ENCODE results near the gene FOXP4. TPM values are rescaled to one million over a fixed set of nuclear protein-coding genes. Genes with fewer than 3 reads are reported as not detected.

Gene FOXP4
- total and polyA plus RNA-seq, 2 of the 13 experiments (the other 11 are each of a cell fraction or from before 2014, with no cell fraction given): 11.0 to 12.4 TPM

DNA sequence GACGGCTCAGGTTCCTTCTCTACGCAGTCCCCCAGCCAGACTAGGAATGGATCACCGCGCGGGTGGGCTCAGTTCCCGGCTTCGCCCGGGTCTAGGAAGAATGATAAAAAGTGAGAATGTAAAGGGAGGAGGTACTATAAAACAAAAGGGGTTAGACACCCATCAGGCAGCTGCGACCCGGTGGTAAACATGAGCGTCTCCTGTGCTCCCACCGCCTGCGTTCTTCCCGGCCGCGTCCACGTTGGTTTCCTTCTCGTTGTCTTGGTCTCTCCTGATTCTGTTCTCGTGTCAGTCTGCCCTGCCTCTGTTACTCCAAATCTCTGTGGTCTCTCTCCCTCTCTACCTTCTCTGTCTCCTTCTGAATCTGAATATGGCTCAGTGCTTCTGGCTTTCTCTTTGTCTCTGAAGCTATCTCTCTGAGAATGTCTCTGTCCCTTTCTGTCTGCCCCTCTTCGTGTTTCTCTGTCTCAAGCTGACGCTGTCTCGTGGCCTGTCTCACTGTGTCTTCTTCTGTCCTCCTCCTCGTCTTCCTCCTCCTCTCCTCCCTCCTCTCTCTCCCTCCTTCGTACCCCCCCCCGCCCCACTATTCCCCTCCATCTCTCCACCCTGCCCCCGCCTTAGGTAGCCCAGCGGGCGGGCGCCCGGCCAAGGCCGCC lies 41.6 kb upstream of the FOXP4 start:
- FAIRE-seq (no peak), ATAC-seq (no peak; the same call in 2 of the 3 replicates), DNase-seq (ENCODE audit: low spot score) (no peak)
- in situ Hi-C loops (cut with HindIII; ENCODE audit: extremely low pct_ligation_motif_present, low pct_unique_long_range_greater_than_20kb): no loop called here
- Histone ChIP-seq H2AFZ (ENCODE audit: low read length) (no peak overlapping the region), H3K36me3 (replicated peaks in 1 of 2; ENCODE audit: control insufficient read depth in 1 of 2, insufficient read depth in 2 of 2, low read length in 2 of 2) (no peaks in the 10 kb centered on the region), H3K79me2 (ENCODE audit: insufficient read depth, low read length) (no peaks in the 10 kb centered on the region), H3K9ac (ENCODE audit: insufficient read depth, low read depth, low read length) (0 out of 2 replicates have a peak overlapping the region, but pooled peaks have one; percentile 50), H4K20me1 (ENCODE audit: insufficient read depth, low read length) (no peaks in the 10 kb centered on the region), H3K4me3 (replicated peaks in 1 of 3; ENCODE audit: insufficient read depth in 1 of 3, low read depth in 2 of 3, low read length in 3 of 3) (peak overlapping the region in 1 of 3 experiments; percentile 68; a peak in 1 of 6 replicates), H3K27ac (ENCODE audit: extremely low read length, insufficient read depth, low read length) (no peak overlapping the region), H3K27me3 (ENCODE audit: control insufficient read depth in 1 of 2, insufficient read depth in 2 of 2, low read length in 2 of 2) (no peaks in the 10 kb centered on the region; a peak in 1 of 5 replicates), H3K9me3 (ENCODE audit: low read length) (no peaks in the 10 kb centered on the region), H3K4me2 (ENCODE audit: low read depth, low read length) (peak overlapping the region; percentile 82), H3K4me1 (ENCODE audit: insufficient read depth, low read length) (peaks cover 76% of the 10 kb centered on the region)
- no TSS peak for BruUV-seq (replicated peaks)
- POLR2A ChIA-PET: interaction anchor here (2.4 to 11.7 kb wide), 4 partner anchors 16 to 74 kb away, joined by 9 to 187 read pairs (median 10); no protein-coding TSS in a partner anchor
- WGBS (ENCODE audit: low lambda C conversion rate): 88% methylated on average over 31 of the region's 31 CpGs
- CTCF ChIA-PET (ENCODE audit: low intra/inter-chr PET ratio, low total read pairs): no interaction called here
- intact Hi-C loops (cut with micrococcal nuclease; ENCODE audit: unreplicated experiment): no loop called here
- 0 out of 2 replicates have a peak, but pooled peaks have one; percentile 19 for TF ChIP-seq ZNF777 (CRISPR knock-in tag; IDR thresholded peaks at IDR 0.05)
- peak; percentile 61 for TF ChIP-seq PCBP2 (optimal IDR thresholded peaks at IDR 0.05; ENCODE audit: low read depth, low read length, poor library complexity, severe bottlenecking)
- TF ChIP-seq KLF15 (CRISPR knock-in tag; IDR thresholded peaks at IDR 0.05; ENCODE audit: borderline replicate concordance): 0 out of 2 replicates have a peak, but pooled peaks have one; percentile 5
- TF ChIP-seq, protein P1, sequence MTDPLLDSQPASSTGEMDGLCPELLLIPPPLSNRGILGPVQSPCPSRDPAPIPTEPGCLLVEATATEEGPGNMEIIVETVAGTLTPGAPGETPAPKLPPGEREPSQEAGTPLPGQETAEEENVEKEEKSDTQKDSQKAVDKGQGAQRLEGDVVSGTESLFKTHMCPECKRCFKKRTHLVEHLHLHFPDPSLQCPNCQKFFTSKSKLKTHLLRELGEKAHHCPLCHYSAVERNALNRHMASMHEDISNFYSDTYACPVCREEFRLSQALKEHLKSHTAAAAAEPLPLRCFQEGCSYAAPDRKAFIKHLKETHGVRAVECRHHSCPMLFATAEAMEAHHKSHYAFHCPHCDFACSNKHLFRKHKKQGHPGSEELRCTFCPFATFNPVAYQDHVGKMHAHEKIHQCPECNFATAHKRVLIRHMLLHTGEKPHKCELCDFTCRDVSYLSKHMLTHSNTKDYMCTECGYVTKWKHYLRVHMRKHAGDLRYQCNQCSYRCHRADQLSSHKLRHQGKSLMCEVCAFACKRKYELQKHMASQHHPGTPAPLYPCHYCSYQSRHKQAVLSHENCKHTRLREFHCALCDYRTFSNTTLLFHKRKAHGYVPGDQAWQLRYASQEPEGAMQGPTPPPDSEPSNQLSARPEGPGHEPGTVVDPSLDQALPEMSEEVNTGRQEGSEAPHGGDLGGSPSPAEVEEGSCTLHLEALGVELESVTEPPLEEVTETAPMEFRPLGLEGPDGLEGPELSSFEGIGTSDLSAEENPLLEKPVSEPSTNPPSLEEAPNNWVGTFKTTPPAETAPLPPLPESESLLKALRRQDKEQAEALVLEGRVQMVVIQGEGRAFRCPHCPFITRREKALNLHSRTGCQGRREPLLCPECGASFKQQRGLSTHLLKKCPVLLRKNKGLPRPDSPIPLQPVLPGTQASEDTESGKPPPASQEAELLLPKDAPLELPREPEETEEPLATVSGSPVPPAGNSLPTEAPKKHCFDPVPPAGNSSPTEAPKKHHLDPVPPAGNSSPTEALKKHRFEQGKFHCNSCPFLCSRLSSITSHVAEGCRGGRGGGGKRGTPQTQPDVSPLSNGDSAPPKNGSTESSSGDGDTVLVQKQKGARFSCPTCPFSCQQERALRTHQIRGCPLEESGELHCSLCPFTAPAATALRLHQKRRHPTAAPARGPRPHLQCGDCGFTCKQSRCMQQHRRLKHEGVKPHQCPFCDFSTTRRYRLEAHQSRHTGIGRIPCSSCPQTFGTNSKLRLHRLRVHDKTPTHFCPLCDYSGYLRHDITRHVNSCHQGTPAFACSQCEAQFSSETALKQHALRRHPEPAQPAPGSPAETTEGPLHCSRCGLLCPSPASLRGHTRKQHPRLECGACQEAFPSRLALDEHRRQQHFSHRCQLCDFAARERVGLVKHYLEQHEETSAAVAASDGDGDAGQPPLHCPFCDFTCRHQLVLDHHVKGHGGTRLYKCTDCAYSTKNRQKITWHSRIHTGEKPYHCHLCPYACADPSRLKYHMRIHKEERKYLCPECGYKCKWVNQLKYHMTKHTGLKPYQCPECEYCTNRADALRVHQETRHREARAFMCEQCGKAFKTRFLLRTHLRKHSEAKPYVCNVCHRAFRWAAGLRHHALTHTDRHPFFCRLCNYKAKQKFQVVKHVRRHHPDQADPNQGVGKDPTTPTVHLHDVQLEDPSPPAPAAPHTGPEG (CRISPR knock-in tag; IDR thresholded peaks at IDR 0.05): no peak
- TF ChIP-seq HNRNPK (IDR thresholded peaks at IDR 0.05; ENCODE audit: low read depth, low read length, poor library complexity, severe bottlenecking): no peak
- TF ChIP-seq TBX2 (CRISPR knock-in tag; IDR thresholded peaks at IDR 0.05; ENCODE audit: borderline replicate concordance): peak; percentile 50; the same call in 1 of the 2 replicates
- TF ChIP-seq, protein P2, sequence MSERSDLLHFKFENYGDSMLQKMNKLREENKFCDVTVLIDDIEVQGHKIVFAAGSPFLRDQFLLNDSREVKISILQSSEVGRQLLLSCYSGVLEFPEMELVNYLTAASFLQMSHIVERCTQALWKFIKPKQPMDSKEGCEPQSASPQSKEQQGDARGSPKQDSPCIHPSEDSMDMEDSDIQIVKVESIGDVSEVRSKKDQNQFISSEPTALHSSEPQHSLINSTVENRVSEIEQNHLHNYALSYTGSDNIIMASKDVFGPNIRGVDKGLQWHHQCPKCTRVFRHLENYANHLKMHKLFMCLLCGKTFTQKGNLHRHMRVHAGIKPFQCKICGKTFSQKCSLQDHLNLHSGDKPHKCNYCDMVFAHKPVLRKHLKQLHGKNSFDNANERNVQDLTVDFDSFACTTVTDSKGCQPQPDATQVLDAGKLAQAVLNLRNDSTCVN (CRISPR knock-in tag; IDR thresholded peaks at IDR 0.05; ENCODE audit: borderline replicate concordance): no peak
- TF ChIP-seq, protein P3, sequence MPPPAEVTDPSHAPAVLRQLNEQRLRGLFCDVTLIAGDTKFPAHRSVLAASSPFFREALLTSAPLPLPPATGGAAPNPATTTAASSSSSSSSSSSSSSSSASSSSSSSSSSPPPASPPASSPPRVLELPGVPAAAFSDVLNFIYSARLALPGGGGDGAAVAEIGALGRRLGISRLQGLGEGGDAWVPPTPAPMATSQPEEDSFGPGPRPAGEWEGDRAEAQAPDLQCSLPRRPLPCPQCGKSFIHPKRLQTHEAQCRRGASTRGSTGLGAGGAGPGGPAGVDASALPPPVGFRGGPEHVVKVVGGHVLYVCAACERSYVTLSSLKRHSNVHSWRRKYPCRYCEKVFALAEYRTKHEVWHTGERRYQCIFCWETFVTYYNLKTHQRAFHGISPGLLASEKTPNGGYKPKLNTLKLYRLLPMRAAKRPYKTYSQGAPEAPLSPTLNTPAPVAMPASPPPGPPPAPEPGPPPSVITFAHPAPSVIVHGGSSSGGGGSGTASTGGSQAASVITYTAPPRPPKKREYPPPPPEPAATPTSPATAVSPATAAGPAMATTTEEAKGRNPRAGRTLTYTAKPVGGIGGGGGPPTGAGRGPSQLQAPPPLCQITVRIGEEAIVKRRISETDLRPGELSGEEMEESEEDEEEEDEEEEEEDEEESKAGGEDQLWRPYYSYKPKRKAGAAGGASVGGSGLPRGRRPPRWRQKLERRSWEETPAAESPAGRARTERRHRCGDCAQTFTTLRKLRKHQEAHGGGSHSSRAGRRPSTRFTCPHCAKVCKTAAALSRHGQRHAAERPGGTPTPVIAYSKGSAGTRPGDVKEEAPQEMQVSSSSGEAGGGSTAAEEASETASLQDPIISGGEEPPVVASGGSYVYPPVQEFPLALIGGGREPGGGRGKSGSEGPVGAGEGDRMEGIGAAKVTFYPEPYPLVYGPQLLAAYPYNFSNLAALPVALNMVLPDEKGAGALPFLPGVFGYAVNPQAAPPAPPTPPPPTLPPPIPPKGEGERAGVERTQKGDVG (CRISPR knock-in tag; IDR thresholded peaks at IDR 0.05; ENCODE audit: borderline replicate concordance): peak; percentile 57; the same call in 1 of the 2 replicates
- 0 out of 2 replicates have a peak, but pooled peaks have one; percentile 50 for TF ChIP-seq ZNF383 (CRISPR knock-in tag; IDR thresholded peaks at IDR 0.05; ENCODE audit: borderline replicate concordance)
- 0 out of 2 replicates have a peak, but pooled peaks have one; percentile 19 for TF ChIP-seq ZNF788 (CRISPR knock-in tag; IDR thresholded peaks at IDR 0.05; ENCODE audit: borderline replicate concordance)
- TF ChIP-seq ZNF496 (CRISPR knock-in tag; IDR thresholded peaks at IDR 0.05; ENCODE audit: insufficient replicate concordance): no peak

All from HepG2 (cell line).